HG03060 (cell line): Measurements from ENCODE around the gene FAM174B.

ENCODE experiments used
- ATAC-seq: cut with Tn5 transposase; IDR thresholded peaks from one replicate; pipeline ENCODE4 v1.9.1; 2021; ENCODE audit warnings: low read depth, moderate number of reproducible peaks; ENCODE audit not compliant: unreplicated experiment

FAM174B gene

DNA sequence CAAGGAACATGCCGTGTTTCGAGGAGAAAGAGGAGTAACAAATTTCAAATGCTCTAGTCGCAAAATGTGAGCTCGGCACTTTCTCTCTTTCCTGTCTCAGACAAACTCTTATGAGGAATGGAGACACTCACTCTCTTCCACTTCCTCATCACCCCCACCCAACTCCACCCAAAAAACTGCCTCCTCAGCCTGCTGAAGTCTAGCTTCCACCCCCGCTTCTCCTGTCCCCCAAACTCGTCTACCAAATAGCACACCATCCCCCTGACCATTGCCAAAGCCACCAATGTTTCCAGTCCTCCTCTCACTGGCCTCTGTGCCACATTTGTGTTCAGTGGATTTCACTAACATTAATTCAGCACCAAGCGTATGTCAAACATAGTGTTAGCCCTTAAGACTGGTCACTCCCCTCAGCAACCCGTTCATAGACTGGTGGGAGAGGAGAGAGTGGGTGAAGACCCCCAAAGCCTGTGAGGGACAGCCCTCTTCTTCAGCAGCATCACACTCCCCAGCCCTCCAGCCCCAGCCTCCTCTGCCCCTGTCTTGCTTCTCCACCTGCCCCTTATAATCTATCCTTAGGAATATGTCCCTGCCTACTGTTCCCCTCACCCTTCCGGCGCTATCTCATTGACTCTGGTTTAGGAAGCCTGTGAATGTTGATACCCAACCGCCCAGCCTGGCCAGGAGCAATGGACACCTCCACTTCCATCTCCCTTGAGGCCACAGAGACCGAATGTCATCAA, 77.3 kb downstream of the FAM174B start:
- no peak for ATAC-seq

GRCh38 chr15:92576597-92577200, 78.9 kb downstream of the FAM174B start:
- ATAC-seq, result no peak

- ATAC-seq, result no peak
These were observed 81.0 kb downstream of the FAM174B start for GRCh38 chr15:92574566-92574965.

DNA sequence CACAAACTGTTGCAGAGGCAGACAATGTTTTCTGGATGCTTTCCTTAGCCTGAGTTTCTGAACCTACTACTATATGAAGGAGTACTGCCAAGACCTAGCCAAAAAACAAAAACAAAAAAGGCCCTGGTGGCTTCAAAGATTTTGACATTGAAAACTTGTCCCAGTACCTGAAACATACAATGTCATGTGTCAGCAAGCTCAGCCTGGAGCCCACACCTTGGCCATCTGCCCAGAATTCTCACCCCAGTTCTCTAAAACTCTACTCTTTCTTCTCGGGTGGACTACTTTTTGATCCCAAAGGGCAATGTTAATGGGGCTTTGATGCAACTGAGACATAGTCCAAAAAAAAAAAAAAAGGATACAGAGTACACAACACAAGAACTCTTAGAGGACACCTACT, 81.4 kb downstream of the FAM174B start:
- no peak for ATAC-seq

- no peak for ATAC-seq
These were observed 83.8 kb downstream of the FAM174B start for GRCh38 chr15:92571824-92572223.

DNA sequence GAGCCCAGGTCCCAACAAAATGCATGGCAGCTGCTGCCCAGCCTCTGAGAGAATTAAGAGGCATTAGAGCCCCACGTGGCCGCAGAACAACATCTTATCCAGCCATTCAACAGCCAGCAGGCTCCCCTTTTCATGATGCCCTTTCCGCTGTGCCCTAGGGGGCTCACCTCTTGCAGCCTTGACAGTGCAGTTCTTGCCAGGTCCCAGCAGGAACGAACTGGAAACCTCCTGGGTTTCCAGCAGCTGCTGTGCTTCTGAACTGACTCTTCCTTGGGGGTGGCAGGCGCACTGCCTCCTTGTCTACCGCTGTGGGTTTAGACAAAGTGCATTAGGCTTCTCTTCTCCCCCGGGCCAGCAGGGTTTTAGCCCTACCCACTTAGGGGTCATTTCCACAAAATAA, 85.2 kb downstream of the FAM174B start:
- no peak for ATAC-seq

- ATAC-seq, result no peak
These were observed 85.8 kb downstream of the FAM174B start for GRCh38 chr15:92569778-92570177.
